CD14-positive monocyte (primary cell): ENCODE data around the gene OR5H15. TPM values are rescaled to one million over a fixed set of nuclear protein-coding genes. Genes with fewer than 3 reads are reported as not detected.

Source experiments
- DNase-seq, 3 donors: peaks; one replicate each; pipeline ENCODE4 v3.0.0-alpha.2; 2011 to 2022
- H2AFZ ChIP-seq: 2 replicates; pipeline ENCODE4 v1.6.0; 2012; ENCODE audit warnings: mild to moderate bottlenecking, low read depth, low read length, inconsistent platforms; ENCODE audit not compliant: insufficient read depth, poor library complexity, severe bottlenecking
- H3K27ac ChIP-seq, 2 donors: 1 replicate in 1 of 2; 2 replicates in 1 of 2; pipeline ENCODE4 v1.5.1; 2012 to 2013; ENCODE audit warnings: low read length in 2 of 2, control low read depth in 1 of 2, inconsistent platforms in 1 of 2, low read depth in 1 of 2, mild to moderate bottlenecking in 1 of 2
- H3K27me3 ChIP-seq, 2 donors: one replicate each; pipeline versions ENCODE4 v1.6.0 to v1.6.1; 2011 to 2013; ENCODE audit warnings: low read length in 2 of 2; ENCODE audit not compliant: control insufficient read depth in 2 of 2, insufficient read depth in 2 of 2
- H3K36me3 ChIP-seq, 2 donors: replicated peaks in 1 of 2; 1 replicate in 1 of 2; 2 replicates in 1 of 2; pipeline versions ENCODE4 v1.5.1 to v1.6.1; 2012 to 2013; ENCODE audit warnings: low read length in 2 of 2, control low read depth in 1 of 2, inconsistent platforms in 1 of 2, mild to moderate bottlenecking in 1 of 2; ENCODE audit not compliant: insufficient read depth in 2 of 2, control insufficient read depth in 1 of 2
- H3K4me1 ChIP-seq, 2 donors: 1 replicate in 1 of 2; 2 replicates in 1 of 2; pipeline versions ENCODE4 v1.5.1 to v1.6.1; 2012 to 2013; ENCODE audit warnings: low read length in 2 of 2, control low read depth in 1 of 2, inconsistent platforms in 1 of 2, mild to moderate bottlenecking in 1 of 2, moderate library complexity in 1 of 2; ENCODE audit not compliant: insufficient read depth in 2 of 2, control insufficient read depth in 1 of 2
- H3K4me2 ChIP-seq: replicated peaks from 2 replicates; pipeline ENCODE3; 2012; ENCODE audit warnings: low read length, moderate library complexity, mild to moderate bottlenecking; ENCODE audit not compliant: poor library complexity, severe bottlenecking; ENCODE audit errors: extremely low read depth
- H3K4me3 ChIP-seq, 3 experiments: fragments of 200-600 bp in 1 of 3; sonication (generic) in 1 of 3; replicated peaks in 1 of 3; 1 replicate in 2 of 3; 2 replicates in 1 of 3; pipeline ENCODE4 v1.5.1; 2011 to 2013; ENCODE audit warnings: low read length in 3 of 3, mild to moderate bottlenecking in 3 of 3, control low read depth in 2 of 3, low read depth in 2 of 3, inconsistent platforms in 1 of 3, moderate library complexity in 1 of 3
- H3K79me2 ChIP-seq: 2 replicates; pipeline ENCODE4 v1.6.0; 2012; ENCODE audit warnings: mild to moderate bottlenecking, control low read depth, inconsistent platforms, low read length, moderate library complexity; ENCODE audit not compliant: insufficient read depth
- H3K9ac ChIP-seq: 2 replicates; pipeline ENCODE4 v1.6.0; 2017; ENCODE audit warnings: low read length, mild to moderate bottlenecking; ENCODE audit not compliant: insufficient read depth, poor library complexity, severe bottlenecking
- H3K9me3 ChIP-seq, 2 donors: replicated peaks in 1 of 2; 1 replicate in 1 of 2; 2 replicates in 1 of 2; pipeline versions ENCODE4 v1.5.1 to v1.6.1; 2012 to 2013; ENCODE audit warnings: low read length in 2 of 2, control low read depth in 1 of 2; ENCODE audit not compliant: control insufficient read depth in 1 of 2, insufficient read depth in 1 of 2
- H4K20me1 ChIP-seq: 2 replicates; pipeline ENCODE4 v1.6.0; 2012; ENCODE audit warnings: mild to moderate bottlenecking, low read length, control low read depth, moderate library complexity; ENCODE audit not compliant: insufficient read depth
- H3K27ac Mint-ChIP-seq, 7 donors: one replicate each; pipeline ENCODE4 v1.8.0; 2020; ENCODE audit warnings: mild to moderate bottlenecking in 7 of 7, mixed read lengths in 7 of 7, moderate library complexity in 6 of 7, inconsistent platforms in 2 of 7
- H3K27me3 Mint-ChIP-seq, 3 donors: one replicate each; pipeline ENCODE4 v1.8.0; 2021 to 2022; ENCODE audit warnings: low read depth in 3 of 3, mild to moderate bottlenecking in 3 of 3, mixed read lengths in 3 of 3, moderate library complexity in 3 of 3, inconsistent platforms in 1 of 3
- H3K36me3 Mint-ChIP-seq, 2 donors: one replicate each; pipeline ENCODE4 v1.8.0; 2020; ENCODE audit warnings: mixed read lengths in 2 of 2, inconsistent platforms in 1 of 2, mild to moderate bottlenecking in 1 of 2
- H3K4me1 Mint-ChIP-seq: one replicate; pipeline ENCODE4 v1.8.0; 2020; ENCODE audit warnings: mild to moderate bottlenecking, mixed read lengths
- H3K4me3 Mint-ChIP-seq, 2 donors: one replicate each; pipeline ENCODE4 v1.8.0; 2020; ENCODE audit warnings: mild to moderate bottlenecking in 2 of 2, mixed read lengths in 2 of 2, moderate library complexity in 1 of 2
- H3K9me3 Mint-ChIP-seq, 7 donors: one replicate each; pipeline ENCODE4 v1.8.0; 2020 to 2022; ENCODE audit warnings: mixed read lengths in 7 of 7, mild to moderate bottlenecking in 6 of 7, moderate library complexity in 6 of 7, inconsistent platforms in 2 of 7
- CTCF ChIP-seq: fragments of 200-600 bp; IDR thresholded peaks from one replicate; pipeline ENCODE4 v1.8.0; 2022; ENCODE audit warnings: antibody characterized with exemption, mild to moderate bottlenecking
- WGBS: methylation state at CpG from one replicate; pipeline ENCODE4 v1.1.5; 2013; ENCODE audit warnings: missing lambda C conversion rate; ENCODE audit not compliant: insufficient coverage; 5-methylcytosine and 5-hydroxymethylcytosine counted together
- intact Hi-C, 2 donors: fragments of 100-400 bp; cut with micrococcal nuclease; formaldehyde crosslinking; loops; one replicate each; pipeline versions ENCODE4 v1.15.0 to v1.15.1; 2023
- polyA plus RNA-seq, 3 donors: library from polyadenylated mRNA; depleted of rRNA in 1 of 3; unstranded in 2 of 3; stranded (reverse) in 1 of 3; fragments of 300-500 nt in 2 of 3; fragments of >200 nt in 1 of 3; fragmentation: Illumina TruSeq in 2 of 3; gene quantifications; 1 replicate in 2 of 3; 2 replicates in 1 of 3; pipeline ENCODE4 v1.2.3, GENCODE V29; 2012 to 2021

OR5H15 gene
- polyA plus RNA-seq, 3 donors, result not detected

- Mint-ChIP-seq H3K36me3 (no peaks in the 10 kb centered on the region), H3K4me1 (peaks cover 3% of the 10 kb centered on the region), H3K4me3 (no peak overlapping the region), H3K27ac (no peak overlapping the region), H3K9me3 (peaks cover 0 to 7% (median 0%) of the 10 kb centered on the region in 7 donors), H3K27me3 (peaks cover 0 to 2% (median 1%) of the 10 kb centered on the region in 3 donors)
- WGBS, result no CpG with 5 or more reads among the region's 1 CpG
- no peak overlapping the region for H3K4me2 ChIP-seq
- H2AFZ ChIP-seq, result no peak overlapping the region
- H4K20me1 ChIP-seq, result no peaks in the 10 kb centered on the region
- no peaks in the 10 kb centered on the region for H3K36me3 ChIP-seq
- H3K4me1 ChIP-seq, result no peaks in the 10 kb centered on the region
- no peak overlapping the region for H3K9ac ChIP-seq
- no peaks in the 10 kb centered on the region for H3K79me2 ChIP-seq
- H3K27ac ChIP-seq, result no peak overlapping the region
- DNase-seq, result no peak
- no peaks in the 10 kb centered on the region for H3K27me3 ChIP-seq
- H3K4me3 ChIP-seq, result no peak overlapping the region
- intact Hi-C loops, result no loop called here
- H3K9me3 ChIP-seq, result no peaks in the 10 kb centered on the region
- no peak for TF ChIP-seq CTCF
Observed at GRCh38 chr3:98199020-98199419, 32.5 kb downstream of the OR5H15 start.

- no peak overlapping the region for H3K9ac ChIP-seq
- Mint-ChIP-seq H3K9me3 (peaks cover 0 to 4% (median 0%) of the 10 kb centered on the region in 7 donors), H3K27ac (no peak overlapping the region), H3K27me3 (peaks cover 0 to 2% (median 0%) of the 10 kb centered on the region in 3 donors), H3K4me1 (no peaks in the 10 kb centered on the region), H3K36me3 (no peaks in the 10 kb centered on the region), H3K4me3 (no peak overlapping the region)
- H3K27me3 ChIP-seq, result no peaks in the 10 kb centered on the region
- H3K4me1 ChIP-seq, result no peaks in the 10 kb centered on the region
- H4K20me1 ChIP-seq, result no peaks in the 10 kb centered on the region
- H3K27ac ChIP-seq, result no peak overlapping the region
- WGBS, result no CpG with 5 or more reads among the region's 2 CpGs
- H2AFZ ChIP-seq, result no peak overlapping the region
- intact Hi-C loops, result no loop called here
- no peaks in the 10 kb centered on the region for H3K9me3 ChIP-seq
- no peak overlapping the region for H3K4me2 ChIP-seq
- no peaks in the 10 kb centered on the region for H3K36me3 ChIP-seq
- no peak overlapping the region for H3K4me3 ChIP-seq
- H3K79me2 ChIP-seq, result no peaks in the 10 kb centered on the region
- no peak for DNase-seq
- no peak for TF ChIP-seq CTCF
Observed at GRCh38 chr3:98209244-98209643, 42.7 kb downstream of the OR5H15 start.
